ENCODE measurements around the gene PGLYRP3. TPM values are rescaled to one million over a fixed set of nuclear protein-coding genes. Genes with fewer than 3 reads are reported as not detected.
"Not testable (repeated sequence)": the region's sequence is repeated elsewhere in the genome, so short reads cannot be mapped to it uniquely, and the experiment has no call there.

The PGLYRP3 gene
- total RNA-seq, 1 donor from 2014 or later: not detected

- peaks cover 4% of the 10 kb centered on the region for H3K27me3 Mint-ChIP-seq (ENCODE audit: low read depth)
These were observed 9.8 kb upstream of the PGLYRP3 start for GRCh38 chr1:153322568-153322967.

GRCh38 chr1:153318145-153318544 is 5.4 kb upstream of the PGLYRP3 start:
- H3K4me3 Mint-ChIP-seq (ENCODE audit: low read depth); H3K4me1 Mint-ChIP-seq (ENCODE audit: low read depth); intact Hi-C loops (cut with micrococcal nuclease); H3K27ac Mint-ChIP-seq; DNase-seq (ENCODE audit: low spot score); H3K36me3 Mint-ChIP-seq (ENCODE audit: low read depth): not testable (repeated sequence)
- Mint-ChIP-seq H3K9me3 (peaks cover 14% of the 10 kb centered on the region), H3K27me3 (ENCODE audit: low read depth) (peaks cover 14% of the 10 kb centered on the region)

More at GRCh38 chr1:153322568-153322967, 9.8 kb upstream of the PGLYRP3 start:
- Mint-ChIP-seq H3K36me3 (ENCODE audit: low read depth) (no peaks in the 10 kb centered on the region), H3K4me1 (ENCODE audit: low read depth) (no peaks in the 10 kb centered on the region), H3K4me3 (ENCODE audit: low read depth) (no peak overlapping the region), H3K27ac (no peak overlapping the region), H3K9me3 (peaks cover 18% of the 10 kb centered on the region)
- intact Hi-C loops (cut with micrococcal nuclease): no loop called here
- DNase-seq (ENCODE audit: low spot score): no peak

GRCh38 chr1:153316013-153316412 is 3.3 kb upstream of the PGLYRP3 start:
- H3K4me1 Mint-ChIP-seq (ENCODE audit: low read depth); H3K36me3 Mint-ChIP-seq (ENCODE audit: low read depth); DNase-seq (ENCODE audit: low spot score): not testable (repeated sequence)

GRCh38 chr1:153314388-153314787 is 1.6 kb upstream of the PGLYRP3 start:
- H3K36me3 Mint-ChIP-seq (ENCODE audit: low read depth); H3K4me1 Mint-ChIP-seq (ENCODE audit: low read depth); H3K9me3 Mint-ChIP-seq; H3K27ac Mint-ChIP-seq; DNase-seq (ENCODE audit: low spot score); H3K4me3 Mint-ChIP-seq (ENCODE audit: low read depth); intact Hi-C loops (cut with micrococcal nuclease): not testable (repeated sequence)
- peaks cover 14% of the 10 kb centered on the region for H3K27me3 Mint-ChIP-seq (ENCODE audit: low read depth)

More at GRCh38 chr1:153316013-153316412, 3.3 kb upstream of the PGLYRP3 start:
- H3K9me3 Mint-ChIP-seq; intact Hi-C loops (cut with micrococcal nuclease); H3K27ac Mint-ChIP-seq; H3K4me3 Mint-ChIP-seq (ENCODE audit: low read depth): not testable (repeated sequence)
- peaks cover 14% of the 10 kb centered on the region for H3K27me3 Mint-ChIP-seq (ENCODE audit: low read depth)

- Mint-ChIP-seq H3K27me3 (ENCODE audit: low read depth) (peaks cover 14% of the 10 kb centered on the region), H3K27ac (no peak overlapping the region), H3K4me3 (ENCODE audit: low read depth) (no peak overlapping the region), H3K4me1 (ENCODE audit: low read depth) (no peaks in the 10 kb centered on the region), H3K9me3 (no peaks in the 10 kb centered on the region), H3K36me3 (ENCODE audit: low read depth) (no peaks in the 10 kb centered on the region)
- no peak for DNase-seq (ENCODE audit: low spot score)
- intact Hi-C loops (cut with micrococcal nuclease): no loop called here
These were observed 536 bp upstream of the PGLYRP3 start for GRCh38 chr1:153313288-153313687.

GRCh38 chr1:153310526-153310925 is 2.2 kb downstream of the PGLYRP3 start:
- H3K4me3 Mint-ChIP-seq (ENCODE audit: low read depth): no peak overlapping the region
- no peak overlapping the region for H3K27ac Mint-ChIP-seq
- H3K4me1 Mint-ChIP-seq (ENCODE audit: low read depth): no peaks in the 10 kb centered on the region
- DNase-seq (ENCODE audit: low spot score): no peak
- peaks cover 4% of the 10 kb centered on the region for H3K27me3 Mint-ChIP-seq (ENCODE audit: low read depth)
- H3K36me3 Mint-ChIP-seq (ENCODE audit: low read depth): no peaks in the 10 kb centered on the region
- no peaks in the 10 kb centered on the region for H3K9me3 Mint-ChIP-seq
- intact Hi-C loops (cut with micrococcal nuclease): no loop called here

- H3K27ac Mint-ChIP-seq: no peak overlapping the region
- no peaks in the 10 kb centered on the region for H3K4me1 Mint-ChIP-seq (ENCODE audit: low read depth)
- no peak overlapping the region for H3K4me3 Mint-ChIP-seq (ENCODE audit: low read depth)
- peaks cover 5% of the 10 kb centered on the region for H3K27me3 Mint-ChIP-seq (ENCODE audit: low read depth)
- H3K36me3 Mint-ChIP-seq (ENCODE audit: low read depth): no peaks in the 10 kb centered on the region
- intact Hi-C loops (cut with micrococcal nuclease): no loop called here
- H3K9me3 Mint-ChIP-seq: no peaks in the 10 kb centered on the region
- no peak for DNase-seq (ENCODE audit: low spot score)
These were observed 3.3 kb downstream of the PGLYRP3 start for GRCh38 chr1:153309441-153309840.

- no peak for DNase-seq (ENCODE audit: low spot score)
- intact Hi-C loops (cut with micrococcal nuclease): no loop called here
- no peak overlapping the region for H3K27ac Mint-ChIP-seq
These were observed 4.2 kb downstream of the PGLYRP3 start for GRCh38 chr1:153308540-153308939.

GRCh38 chr1:153307221-153307600 is 5.5 kb downstream of the PGLYRP3 start:
- Mint-ChIP-seq H3K9me3 (no peaks in the 10 kb centered on the region), H3K36me3 (ENCODE audit: low read depth) (no peaks in the 10 kb centered on the region), H3K27me3 (ENCODE audit: low read depth) (peaks cover 3% of the 10 kb centered on the region), H3K4me1 (ENCODE audit: low read depth) (no peaks in the 10 kb centered on the region), H3K4me3 (ENCODE audit: low read depth) (no peak overlapping the region), H3K27ac (no peak overlapping the region)
- no peak for DNase-seq (ENCODE audit: low spot score)
- intact Hi-C loops (cut with micrococcal nuclease): no loop called here

More at GRCh38 chr1:153308540-153308939, 4.2 kb downstream of the PGLYRP3 start:
- Mint-ChIP-seq H3K4me3 (ENCODE audit: low read depth) (no peak overlapping the region), H3K27me3 (ENCODE audit: low read depth) (peaks cover 5% of the 10 kb centered on the region), H3K9me3 (no peaks in the 10 kb centered on the region), H3K36me3 (ENCODE audit: low read depth) (no peaks in the 10 kb centered on the region), H3K4me1 (ENCODE audit: low read depth) (no peaks in the 10 kb centered on the region)

GRCh38 chr1:153306303-153307220 is 6.2 kb downstream of the PGLYRP3 start:
- Mint-ChIP-seq H3K9me3 (no peaks in the 10 kb centered on the region), H3K27ac (no peak overlapping the region), H3K36me3 (ENCODE audit: low read depth) (no peaks in the 10 kb centered on the region), H3K27me3 (ENCODE audit: low read depth) (peaks cover 3% of the 10 kb centered on the region), H3K4me1 (ENCODE audit: low read depth) (no peaks in the 10 kb centered on the region), H3K4me3 (ENCODE audit: low read depth) (no peak overlapping the region)
- DNase-seq (ENCODE audit: low spot score): no peak
- intact Hi-C loops (cut with micrococcal nuclease): no loop called here

- intact Hi-C loops (cut with micrococcal nuclease): no loop called here
- H3K9me3 Mint-ChIP-seq: no peaks in the 10 kb centered on the region
- H3K4me3 Mint-ChIP-seq (ENCODE audit: low read depth): no peak overlapping the region
- DNase-seq (ENCODE audit: low spot score): no peak
- no peaks in the 10 kb centered on the region for H3K4me1 Mint-ChIP-seq (ENCODE audit: low read depth)
- H3K36me3 Mint-ChIP-seq (ENCODE audit: low read depth): no peaks in the 10 kb centered on the region
- no peak overlapping the region for H3K27ac Mint-ChIP-seq
- H3K27me3 Mint-ChIP-seq (ENCODE audit: low read depth): peaks cover 3% of the 10 kb centered on the region
These were observed 7.1 kb downstream of the PGLYRP3 start for GRCh38 chr1:153305682-153306081.

- no peak overlapping the region for H3K27ac Mint-ChIP-seq
- no peak overlapping the region for H3K4me3 Mint-ChIP-seq (ENCODE audit: low read depth)
- H3K27me3 Mint-ChIP-seq (ENCODE audit: low read depth): peaks cover 3% of the 10 kb centered on the region
- no peaks in the 10 kb centered on the region for H3K4me1 Mint-ChIP-seq (ENCODE audit: low read depth)
- intact Hi-C loops (cut with micrococcal nuclease): no loop called here
- DNase-seq (ENCODE audit: low spot score): no peak
- no peaks in the 10 kb centered on the region for H3K9me3 Mint-ChIP-seq
- no peaks in the 10 kb centered on the region for H3K36me3 Mint-ChIP-seq (ENCODE audit: low read depth)
These were observed 10.4 kb downstream of the PGLYRP3 start for GRCh38 chr1:153302308-153302707.

GRCh38 chr1:153293851-153294250 is 18.9 kb downstream of the PGLYRP3 start:
- Mint-ChIP-seq H3K27ac (no peak overlapping the region), H3K9me3 (no peaks in the 10 kb centered on the region), H3K36me3 (ENCODE audit: low read depth) (no peaks in the 10 kb centered on the region), H3K4me1 (ENCODE audit: low read depth) (peaks cover 4% of the 10 kb centered on the region), H3K4me3 (ENCODE audit: low read depth) (no peak overlapping the region), H3K27me3 (ENCODE audit: low read depth) (peaks cover 2% of the 10 kb centered on the region)
- intact Hi-C loops (cut with micrococcal nuclease): no loop called here
- DNase-seq (ENCODE audit: low spot score): no peak

Data from activated T-helper 2 cell treated with anti-CD3 and anti-CD28 coated beads, Interferon-gamma antibody, Interleukin-2, Interleukin-4, amounts not matched to agents 10 μg/mL and 5 μg/mL and 100 μg/mL, durations not matched to agents 14 hours and 24 hours and 36 hours (primary cell).